Nephron (organoid): ENCODE results near the gene P2RY8.
A peak's percentile ranks its signal among the peaks of the same experiment; 100 is the strongest.
"Not testable (repeated sequence)": the region's sequence is repeated elsewhere in the genome, so short reads cannot be mapped to it uniquely, and the experiment has no call there.

ENCODE experiments used
- H3K27ac Mint-ChIP-seq, 3 experiments: 2 replicates each; pipeline ENCODE4 v1.8.0; 2020; ENCODE audit warnings: mixed read lengths in 3 of 3, mild to moderate bottlenecking in 2 of 3, moderate library complexity in 1 of 3
- H3K27me3 Mint-ChIP-seq: 2 replicates; pipeline ENCODE4 v1.8.0; 2021; ENCODE audit warnings: low read depth, mild to moderate bottlenecking, moderate library complexity, mixed read lengths
- H3K36me3 Mint-ChIP-seq: 2 replicates; pipeline ENCODE4 v1.8.0; 2020; ENCODE audit warnings: low read depth, mixed read lengths
- H3K4me1 Mint-ChIP-seq: 2 replicates; pipeline ENCODE4 v1.8.0; 2020; ENCODE audit warnings: mixed read lengths
- H3K4me3 Mint-ChIP-seq, 3 experiments: 2 replicates each; pipeline ENCODE4 v1.8.0; 2020; ENCODE audit warnings: mild to moderate bottlenecking in 3 of 3, mixed read lengths in 3 of 3, moderate library complexity in 2 of 3
- H3K9me3 Mint-ChIP-seq: 2 replicates; pipeline ENCODE4 v1.8.0; 2020; ENCODE audit warnings: mixed read lengths
- CTCF ChIP-seq, 3 experiments: fragments of 200-600 bp; sonication (generic); IDR thresholded peaks; one replicate each; pipeline ENCODE4 v1.5.0; 2021; ENCODE audit warnings: antibody characterized with exemption in 3 of 3; ENCODE audit not compliant: unreplicated experiment in 3 of 3

The P2RY8 gene

DNA sequence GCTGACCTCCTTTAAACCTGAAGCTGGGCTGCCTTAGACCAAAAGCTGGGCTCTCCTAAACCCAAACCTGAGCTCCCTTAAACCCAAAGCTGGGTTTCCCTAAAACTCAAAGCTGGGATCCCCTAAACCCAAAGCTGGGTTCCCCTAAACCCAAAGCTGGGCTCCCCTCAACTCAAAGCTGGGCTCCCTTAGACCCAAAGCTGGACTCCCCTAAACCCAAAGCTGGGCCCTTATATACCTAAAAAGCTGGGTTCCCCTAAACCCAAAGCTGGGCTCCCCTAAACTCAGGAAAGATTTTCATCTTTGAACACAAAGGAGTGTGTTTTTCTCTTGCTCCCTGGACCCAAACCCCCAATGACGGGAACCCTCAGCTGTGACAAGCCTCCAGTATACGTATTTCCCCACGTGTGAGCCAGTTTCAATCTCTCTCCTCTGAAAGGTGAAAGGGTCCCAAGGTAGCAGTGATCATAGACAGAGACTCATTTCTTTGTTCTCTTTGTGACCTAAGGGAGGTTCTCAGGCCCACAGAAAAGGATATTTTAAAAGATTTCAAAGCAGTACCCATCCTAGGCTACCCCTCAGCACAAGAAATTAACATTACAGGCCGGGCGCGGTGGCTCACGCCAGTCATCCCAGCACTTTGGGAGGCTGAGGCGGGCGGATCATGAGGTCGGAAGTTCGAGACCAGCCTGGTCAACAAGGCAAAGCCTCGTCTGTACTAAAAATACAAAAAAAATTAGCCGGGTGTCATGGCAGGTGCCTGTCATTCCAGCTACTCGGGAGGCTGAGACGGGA is 52.9 kb downstream of the P2RY8 start:
- no peaks in the 10 kb centered on the region for H3K36me3 Mint-ChIP-seq
- H3K4me3 Mint-ChIP-seq: no peak overlapping the region
- no peak overlapping the region for H3K27ac Mint-ChIP-seq
- H3K27me3 Mint-ChIP-seq: peaks cover 4% of the 10 kb centered on the region
- no peak for TF ChIP-seq CTCF (IDR thresholded peaks at IDR 0.05; ENCODE audit: unreplicated experiment in 3 of 3)
- peaks cover 26% of the 10 kb centered on the region for H3K9me3 Mint-ChIP-seq
- peaks cover 7% of the 10 kb centered on the region for H3K4me1 Mint-ChIP-seq

- not testable (repeated sequence) for H3K36me3 Mint-ChIP-seq, H3K4me1 Mint-ChIP-seq, H3K27me3 Mint-ChIP-seq, H3K27ac Mint-ChIP-seq, H3K4me3 Mint-ChIP-seq
- peaks cover 26% of the 10 kb centered on the region for H3K9me3 Mint-ChIP-seq
Measured at GRCh38 chrX:1482530-1482928, 54.5 kb downstream of the P2RY8 start.

- Mint-ChIP-seq H3K4me1 (peaks cover 7% of the 10 kb centered on the region), H3K27ac (peak overlapping the region; percentile 15 to 77 (median 74)), H3K36me3 (no peaks in the 10 kb centered on the region), H3K9me3 (peaks cover 26% of the 10 kb centered on the region), H3K4me3 (peak overlapping the region; percentile 63 to 76 (median 64)), H3K27me3 (no peaks in the 10 kb centered on the region)
- peak in 2 of 3 experiments; percentile 3 to 14 for TF ChIP-seq CTCF (IDR thresholded peaks at IDR 0.05; ENCODE audit: unreplicated experiment in 3 of 3)
Measured at GRCh38 chrX:1481636-1482529, 55.1 kb downstream of the P2RY8 start.

- no peak for TF ChIP-seq CTCF (IDR thresholded peaks at IDR 0.05; ENCODE audit: unreplicated experiment in 3 of 3)
- peaks cover 25% of the 10 kb centered on the region for H3K9me3 Mint-ChIP-seq
- no peak overlapping the region for H3K27ac Mint-ChIP-seq
- H3K4me1 Mint-ChIP-seq: peaks cover 7% of the 10 kb centered on the region
- no peaks in the 10 kb centered on the region for H3K36me3 Mint-ChIP-seq
- no peaks in the 10 kb centered on the region for H3K27me3 Mint-ChIP-seq
- H3K4me3 Mint-ChIP-seq: no peak overlapping the region
Measured at GRCh38 chrX:1480082-1480785, 56.8 kb downstream of the P2RY8 start.

GRCh38 chrX:1477801-1478458 is 59.1 kb downstream of the P2RY8 start:
- H3K4me3 Mint-ChIP-seq: no peak overlapping the region
- no peak overlapping the region for H3K27ac Mint-ChIP-seq
- H3K36me3 Mint-ChIP-seq: no peaks in the 10 kb centered on the region
- no peak for TF ChIP-seq CTCF (IDR thresholded peaks at IDR 0.05; ENCODE audit: unreplicated experiment in 3 of 3)
- peaks cover 29% of the 10 kb centered on the region for H3K9me3 Mint-ChIP-seq
- H3K27me3 Mint-ChIP-seq: no peaks in the 10 kb centered on the region
- peaks cover 7% of the 10 kb centered on the region for H3K4me1 Mint-ChIP-seq
